Lung microvascular endothelial cell (primary cell): Measurements from ENCODE around the gene SEPHS2. TPM values are rescaled to one million over a fixed set of nuclear protein-coding genes. Genes with fewer than 3 reads are reported as not detected.
"Not testable (repeated sequence)": the region's sequence is repeated elsewhere in the genome, so short reads cannot be mapped to it uniquely, and the experiment has no call there.

Experiments used
- DNase-seq, 2 donors: peaks; one replicate each; pipeline versions ENCODE4 v3.0.0 to v3.0.0-alpha.2; 2010; ENCODE audit warnings: low read depth in 2 of 2
- total RNA-seq: library from RNA; depleted of rRNA; stranded (reverse); fragments of >200 nt; gene quantifications from 2 replicates; pipeline ENCODE4 v1.2.1, GENCODE V29; 2014

Gene SEPHS2
- total RNA-seq, 1 donor from 2014 or later: 17.9 TPM

- DNase-seq: no peak
Measured at GRCh38 chr16:30464078-30464477, 18.4 kb upstream of the SEPHS2 start.

GRCh38 chr16:30461426-30461825 is 15.8 kb upstream of the SEPHS2 start:
- not testable (repeated sequence) for DNase-seq

GRCh38 chr16:30459456-30459855 is 13.8 kb upstream of the SEPHS2 start:
- DNase-seq: no peak

- no peak for DNase-seq
Measured at GRCh38 chr16:30458561-30459394, 13.1 kb upstream of the SEPHS2 start.

GRCh38 chr16:30457743-30458560 is 12.3 kb upstream of the SEPHS2 start:
- no peak for DNase-seq

- DNase-seq: no peak
Measured at GRCh38 chr16:30457256-30457655, 11.6 kb upstream of the SEPHS2 start.

GRCh38 chr16:30456302-30456701 is 10.6 kb upstream of the SEPHS2 start:
- no peak for DNase-seq

GRCh38 chr16:30452709-30453580 is 7.3 kb upstream of the SEPHS2 start:
- DNase-seq: not testable (repeated sequence)

GRCh38 chr16:30449116-30449435 is 3.4 kb upstream of the SEPHS2 start:
- DNase-seq: no peak

- no peak for DNase-seq
Measured at GRCh38 chr16:30447512-30448226, 2.0 kb upstream of the SEPHS2 start.

- DNase-seq: no peak
Measured at GRCh38 chr16:30446203-30446595, 525 bp upstream of the SEPHS2 start.

GRCh38 chr16:30445149-30445407 is 596 bp downstream of the SEPHS2 start:
- no peak for DNase-seq

GRCh38 chr16:30444231-30445148 is 1.2 kb downstream of the SEPHS2 start:
- DNase-seq: no peak

GRCh38 chr16:30443631-30444030 is 2.0 kb downstream of the SEPHS2 start:
- DNase-seq: no peak

GRCh38 chr16:30439720-30440348 is 5.8 kb downstream of the SEPHS2 start:
- DNase-seq: no peak

GRCh38 chr16:30438835-30439234 is 6.8 kb downstream of the SEPHS2 start:
- DNase-seq: no peak

- DNase-seq: no peak
Measured at GRCh38 chr16:30437511-30438046, 8.1 kb downstream of the SEPHS2 start.

- no peak for DNase-seq
Measured at GRCh38 chr16:30434852-30435251, 10.8 kb downstream of the SEPHS2 start.

- DNase-seq: no peak
Measured at GRCh38 chr16:30430428-30430970, 15.2 kb downstream of the SEPHS2 start.
